ENCODE data around the gene PDCD2L.
"Not testable (repeated sequence)": the region's sequence is repeated elsewhere in the genome, so short reads cannot be mapped to it uniquely, and the experiment has no call there.

The PDCD2L gene

DNA sequence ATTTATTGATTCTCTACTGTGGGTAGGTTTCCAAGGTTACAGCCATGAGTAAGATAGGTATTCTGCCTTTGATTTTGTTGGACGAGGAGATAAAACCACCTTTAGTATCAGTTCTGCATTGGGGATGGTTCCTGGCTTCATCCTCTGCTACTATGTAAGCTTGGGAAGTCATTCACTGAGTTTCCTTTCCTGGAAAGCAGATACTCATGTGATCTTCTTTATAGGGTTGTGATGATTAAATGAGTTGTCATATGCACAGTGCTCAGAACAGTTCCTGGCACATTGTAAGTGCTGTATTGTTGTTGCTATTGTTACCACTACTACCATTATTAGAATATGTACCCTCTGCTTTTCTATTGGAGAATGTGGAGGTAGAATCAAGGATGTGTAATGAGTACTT lies 64.2 kb downstream of the PDCD2L start:
- no peak for DNase-seq (ENCODE audit: low read depth in 3 of 3, low spot score in 1 of 3)

DNA sequence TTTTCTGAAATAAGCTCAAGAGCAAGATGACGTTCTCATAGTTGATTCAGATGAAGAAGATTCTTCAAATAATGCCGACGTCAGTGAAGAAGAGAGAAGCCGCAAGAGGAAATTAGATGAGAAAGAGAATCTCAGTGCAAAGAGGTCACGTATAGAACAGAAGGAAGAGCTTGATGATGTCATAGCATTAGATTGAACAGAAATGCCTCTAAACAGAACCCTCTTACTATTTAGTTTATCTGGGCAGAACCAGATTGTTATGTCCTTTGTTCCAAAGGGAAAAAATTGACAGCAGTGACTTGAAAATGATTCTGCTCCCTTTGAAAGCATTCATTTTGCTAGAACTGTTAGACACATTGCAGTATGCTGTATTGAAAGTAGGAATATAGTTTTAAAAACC lies 64.8 kb downstream of the PDCD2L start:
- DNase-seq (ENCODE audit: low read depth in 3 of 3, low spot score in 1 of 3), result not testable (repeated sequence)

DNA sequence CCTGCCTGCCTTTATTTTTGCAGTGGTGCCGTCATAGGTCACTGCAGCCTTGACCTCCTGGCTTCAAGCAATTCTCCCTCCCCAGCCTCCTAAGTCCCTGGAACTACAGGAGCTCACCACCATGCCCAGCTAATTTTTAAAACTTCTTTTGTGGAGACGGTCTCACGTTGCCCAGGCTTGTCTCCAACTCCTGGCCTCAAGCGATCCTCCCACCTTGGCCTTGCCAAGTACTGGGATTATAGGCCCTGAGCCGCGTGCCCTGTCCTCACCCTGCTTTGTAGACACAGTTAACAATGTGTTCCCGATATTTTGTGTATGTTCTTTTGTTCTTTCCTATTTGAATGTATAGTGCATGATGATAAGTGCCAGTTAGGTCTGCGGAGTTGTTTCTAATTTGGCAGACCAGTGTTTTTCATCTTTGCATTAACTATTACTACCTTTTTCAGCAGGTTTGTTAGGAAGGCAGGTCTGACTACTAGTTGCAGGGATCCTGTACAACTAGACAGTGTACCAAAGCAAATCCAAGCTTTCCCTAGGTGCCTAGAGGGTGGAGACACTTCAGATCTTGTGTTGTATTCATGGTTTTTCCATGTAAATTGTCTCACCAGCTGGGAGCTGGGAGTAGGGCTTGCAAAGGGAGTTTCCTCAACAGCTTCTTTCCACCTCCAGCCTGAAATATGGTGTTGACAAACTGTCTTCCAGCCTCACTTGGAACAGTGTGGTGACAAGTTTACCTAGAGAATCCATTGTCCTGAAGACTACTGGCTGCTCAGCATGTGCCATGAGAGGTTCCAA lies 67.9 kb downstream of the PDCD2L start:
- no peak for DNase-seq (ENCODE audit: low read depth in 3 of 3, low spot score in 1 of 3)

GRCh38 chr19:34474233-34474989 lies 70.2 kb downstream of the PDCD2L start:
- no peak for DNase-seq (ENCODE audit: low read depth in 3 of 3, low spot score in 1 of 3)

DNA sequence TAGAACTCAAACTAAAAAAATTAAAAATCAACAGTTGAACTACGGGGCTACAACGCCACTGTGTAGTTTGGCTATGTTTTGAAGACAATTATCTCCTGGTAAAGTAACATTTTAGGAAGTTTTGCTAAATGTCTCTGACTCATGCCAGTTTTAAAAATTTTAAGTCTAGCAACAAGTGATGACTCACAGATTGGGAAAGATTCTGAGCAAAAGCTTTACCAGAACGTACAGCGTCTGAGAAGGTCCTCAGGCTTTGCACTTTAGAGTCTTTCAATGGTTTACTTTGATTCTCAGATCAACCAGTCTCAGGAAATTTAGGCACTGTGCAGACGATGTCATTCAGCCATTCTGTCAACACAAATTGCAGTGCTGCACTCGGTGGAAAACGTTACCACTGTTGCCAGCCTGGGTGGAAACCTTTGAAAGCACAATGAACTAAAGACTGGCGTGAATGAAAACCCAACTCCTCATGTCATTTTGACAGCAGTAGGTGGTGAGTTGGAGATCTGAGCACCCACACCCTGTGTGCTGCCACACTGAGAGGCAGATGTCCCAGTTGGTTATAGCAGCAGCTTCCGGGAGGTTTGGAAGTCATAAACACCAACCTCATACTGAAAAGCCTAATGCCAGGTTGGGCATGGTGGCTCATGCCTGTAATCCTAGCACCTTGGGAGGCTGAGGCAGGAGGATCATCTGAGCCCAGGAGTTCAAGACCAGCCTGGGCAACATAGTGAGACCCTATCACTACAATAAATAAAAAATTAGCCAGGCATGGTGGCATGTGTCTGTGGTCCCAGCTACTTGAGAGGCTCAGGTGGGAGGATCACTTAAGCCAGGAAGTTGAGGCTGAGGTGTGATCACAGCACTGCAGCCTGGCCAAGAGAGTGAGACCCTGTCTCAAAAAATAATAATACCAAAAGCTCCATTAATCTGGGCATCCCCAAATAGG lies 71.1 kb downstream of the PDCD2L start:
- DNase-seq (ENCODE audit: low read depth in 3 of 3, low spot score in 1 of 3), result no peak

Data from stimulated activated CD4-positive, alpha-beta T cell treated with anti-CD3 and anti-CD28 coated beads, TNF-alpha, amount 100 ng/mL, for 1 hour (primary cell).